GM21390 (cell line): Measurements from ENCODE around the gene ZNF223.

ENCODE experiments used
- ATAC-seq: cut with Tn5 transposase; IDR thresholded peaks from one replicate; pipeline ENCODE4 v1.9.1; 2021; ENCODE audit not compliant: unreplicated experiment

The ZNF223 gene

DNA sequence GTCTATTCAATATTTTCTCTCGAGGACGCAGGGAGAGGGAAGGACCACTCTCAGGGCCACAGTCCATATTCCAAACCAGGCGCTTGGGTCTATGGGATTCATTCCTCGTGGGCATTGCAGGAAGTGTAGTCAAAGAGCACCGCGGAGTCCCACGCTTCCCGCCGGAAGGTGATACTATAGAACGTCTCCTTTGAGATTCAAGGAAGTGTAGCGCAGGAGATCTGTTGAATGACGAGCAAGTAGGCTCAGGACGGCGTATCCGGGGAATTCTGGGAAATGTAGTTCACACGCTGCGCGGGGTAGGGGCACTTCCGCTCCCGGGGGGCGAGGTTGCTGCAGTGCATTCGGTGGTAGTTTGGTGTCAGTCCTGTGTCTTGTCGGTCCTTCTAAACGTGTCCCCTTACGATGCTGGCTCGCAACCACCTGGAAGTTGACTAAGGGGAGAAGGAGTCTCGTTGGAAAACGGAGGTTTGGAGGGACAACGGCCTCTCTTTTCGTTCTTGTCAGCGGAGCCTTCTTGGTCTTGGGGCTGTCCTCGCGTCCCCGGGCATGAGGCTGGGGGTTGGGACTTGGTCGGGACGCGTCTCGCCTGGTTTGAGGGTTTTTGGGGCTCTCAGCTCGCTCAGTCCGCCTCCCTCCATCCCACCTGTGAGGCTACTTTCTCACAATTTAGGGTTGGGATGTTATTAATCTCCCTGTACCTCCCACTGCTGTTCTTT, 20.1 kb downstream of the ZNF223 start, which contains the start of gene ZNF284:
Gene ZNF284 (plus strand): TSS at position 336 of the 719 bp plus-strand sequence. CDS start 4,231 bp downstream, outside the sequence.
- ATAC-seq, result peak; percentile 98

DNA sequence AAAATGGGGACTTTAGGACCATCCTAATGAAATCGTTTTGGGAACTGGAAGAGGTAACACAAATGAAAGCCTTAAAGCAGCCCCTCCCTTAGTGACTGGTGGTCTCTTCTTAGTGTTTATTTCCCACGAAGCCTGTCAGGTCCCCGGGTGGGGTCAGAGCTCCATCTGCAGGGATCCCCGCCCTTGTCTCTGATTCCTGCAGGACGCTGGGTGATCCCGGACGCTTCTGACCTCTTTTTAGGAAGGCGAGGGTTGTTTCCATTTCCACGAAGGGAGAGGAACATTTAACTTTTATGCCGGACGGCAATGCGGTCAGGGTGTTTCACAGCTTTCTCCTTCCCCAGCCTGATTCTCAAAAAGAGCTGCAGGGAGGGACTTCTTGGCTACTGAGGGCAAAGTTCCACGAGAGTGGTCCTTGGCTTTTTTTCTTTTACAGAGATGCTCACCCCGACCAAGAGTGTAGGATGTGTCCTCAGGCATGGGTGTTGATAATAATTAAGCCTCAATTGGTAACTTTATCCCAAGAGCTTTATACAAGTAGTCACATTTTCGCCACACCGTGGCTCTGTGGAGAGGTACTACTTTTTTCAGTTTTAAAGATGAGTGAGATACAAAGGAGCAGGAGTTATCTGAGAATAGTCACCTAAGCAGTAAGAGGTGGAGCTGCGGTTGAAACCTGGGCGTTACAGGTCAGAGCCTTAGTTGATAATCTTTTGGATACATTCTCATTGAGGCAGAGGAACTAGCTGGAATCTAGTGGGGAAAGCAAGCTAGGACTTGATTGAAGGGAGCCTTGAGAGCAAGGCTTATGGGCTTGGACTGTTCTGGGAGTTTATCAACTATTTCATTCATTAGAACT, 20.9 kb downstream of the ZNF223 start:
- ATAC-seq, result no peak

- no peak for ATAC-seq
Observed at GRCh38 chr19:44076325-44076724, 24.5 kb downstream of the ZNF223 start.

DNA sequence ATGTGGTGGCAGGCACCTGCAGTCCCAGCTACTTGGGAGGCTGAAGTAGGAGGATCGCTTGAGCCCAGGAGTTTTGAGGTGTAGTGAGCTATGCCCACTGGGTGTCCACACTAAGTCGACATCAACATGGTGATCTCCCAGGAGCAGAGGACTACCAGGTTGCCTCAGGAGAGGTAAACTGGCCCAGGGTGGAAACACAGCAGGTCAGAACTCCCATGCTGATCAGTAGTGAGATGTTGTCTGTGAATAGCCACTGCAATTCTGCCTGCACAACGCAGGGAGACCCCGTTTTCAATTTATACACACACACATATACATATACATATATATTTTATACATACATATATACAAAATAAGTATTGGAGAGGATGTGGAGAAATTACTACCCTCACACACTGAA, 40.3 kb downstream of the ZNF223 start:
- ATAC-seq, result no peak

GRCh38 chr19:44093931-44094765, 42.3 kb downstream of the ZNF223 start, which contains the start of gene ZNF224:
ZNF224 (plus strand) TSS chr19:44094361; CDS start chr19:44097874, 3,513 bp downstream.
- ATAC-seq, result peak; percentile 76

GRCh38 chr19:44107751-44108150, 55.9 kb downstream of the ZNF223 start:
- ATAC-seq, result no peak

DNA sequence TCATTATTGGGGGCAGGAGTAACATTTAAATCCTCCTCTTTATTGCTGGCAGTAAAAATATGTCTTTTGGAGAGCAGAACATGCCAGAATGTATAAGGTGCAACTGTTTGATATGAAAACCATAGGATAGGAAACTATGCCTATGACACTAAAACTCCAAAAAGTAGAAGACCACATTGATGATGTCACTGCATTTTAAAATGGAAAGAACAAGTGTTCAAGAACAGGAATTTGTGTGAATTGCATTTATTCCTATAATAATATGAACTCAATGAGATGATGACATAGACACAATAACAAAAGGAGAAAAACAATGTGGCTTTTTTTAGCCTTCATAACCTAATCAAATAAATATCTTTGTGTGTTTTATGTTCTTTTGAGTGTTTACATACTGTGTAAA, 57.6 kb downstream of the ZNF223 start:
- no peak for ATAC-seq

- ATAC-seq, result no peak
Observed at GRCh38 chr19:44111910-44112463, 60.2 kb downstream of the ZNF223 start.

DNA sequence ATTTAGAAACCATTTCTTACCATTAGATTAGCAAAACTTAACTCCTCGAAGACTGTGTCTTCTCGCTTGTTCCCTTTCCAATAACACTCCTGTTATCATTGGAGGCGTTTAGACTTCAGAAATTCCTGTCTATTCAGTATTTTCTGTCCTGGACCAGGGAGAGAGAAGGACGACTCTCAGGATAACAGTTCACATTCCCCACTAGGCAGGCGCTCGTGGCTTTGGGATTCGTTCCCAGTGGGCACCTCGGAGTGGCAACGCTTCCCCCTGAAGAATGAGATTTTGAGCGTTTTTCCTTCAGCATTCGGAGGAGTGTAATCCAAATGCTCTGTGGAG, 60.9 kb downstream of the ZNF223 start:
- no peak for ATAC-seq

DNA sequence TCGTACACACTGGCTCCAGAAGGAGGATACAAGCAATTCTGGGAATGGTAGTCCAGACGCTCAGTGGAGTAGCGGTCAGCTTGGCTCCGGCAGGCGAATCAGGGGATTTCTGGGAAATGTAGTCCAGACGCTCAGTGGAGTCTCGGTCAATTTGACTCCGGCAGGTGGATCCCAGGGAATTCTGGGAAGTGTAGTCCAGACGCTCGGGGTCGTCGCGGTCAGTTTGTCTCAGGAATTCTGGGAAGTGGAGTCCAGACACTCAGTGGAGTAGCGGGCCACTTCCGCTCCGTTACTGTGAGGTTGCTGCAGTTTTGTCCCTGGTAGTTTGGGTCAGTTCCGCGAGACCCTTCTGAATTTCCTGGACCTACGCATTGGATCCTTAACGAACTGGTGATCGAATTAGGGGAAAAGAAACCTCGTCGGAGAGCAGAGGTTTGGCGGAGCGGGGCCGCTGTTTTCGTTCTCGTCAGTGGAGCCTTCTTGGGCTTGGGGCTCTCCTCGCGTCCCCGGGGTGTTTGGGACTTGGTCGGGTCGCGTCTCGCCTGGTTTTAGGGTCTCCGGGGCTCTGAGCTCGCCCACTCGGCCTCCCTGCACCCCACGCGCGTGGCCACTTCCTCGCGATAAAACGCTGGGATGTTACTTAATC, 61.4 kb downstream of the ZNF223 start, which contains the start of gene ZNF225:
Gene ZNF225 (plus strand): TSS at position 262 of the 646 bp plus-strand sequence. CDS start 2,429 bp downstream, outside the sequence.
- ATAC-seq, result peak; percentile 91

- ATAC-seq, result no peak
Observed at GRCh38 chr19:44113784-44114390, 62.1 kb downstream of the ZNF223 start.
